ENCODE data around the gene TMCC2.

The TMCC2 gene

DNA sequence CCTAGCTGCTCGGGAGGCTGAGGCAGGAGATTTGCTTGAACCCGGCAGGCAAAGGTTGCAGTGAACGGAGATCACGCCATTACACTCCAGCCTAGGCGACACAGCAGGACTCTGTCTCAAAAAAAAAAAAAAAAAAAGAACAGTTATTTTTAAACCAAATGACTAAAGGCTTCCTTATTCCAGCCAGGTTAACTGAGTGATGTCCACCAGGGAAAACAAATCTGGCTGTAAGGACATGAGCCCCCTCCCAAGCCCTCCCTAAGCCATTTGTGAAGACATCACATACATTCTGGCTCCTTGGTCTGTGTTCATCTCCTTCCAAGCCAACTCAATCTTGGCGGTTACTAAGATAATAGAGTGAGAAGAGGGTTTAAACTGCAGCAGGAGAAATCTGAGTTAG lies 8.2 kb downstream of the TMCC2 start:
- TF ChIP-seq, protein P1, sequence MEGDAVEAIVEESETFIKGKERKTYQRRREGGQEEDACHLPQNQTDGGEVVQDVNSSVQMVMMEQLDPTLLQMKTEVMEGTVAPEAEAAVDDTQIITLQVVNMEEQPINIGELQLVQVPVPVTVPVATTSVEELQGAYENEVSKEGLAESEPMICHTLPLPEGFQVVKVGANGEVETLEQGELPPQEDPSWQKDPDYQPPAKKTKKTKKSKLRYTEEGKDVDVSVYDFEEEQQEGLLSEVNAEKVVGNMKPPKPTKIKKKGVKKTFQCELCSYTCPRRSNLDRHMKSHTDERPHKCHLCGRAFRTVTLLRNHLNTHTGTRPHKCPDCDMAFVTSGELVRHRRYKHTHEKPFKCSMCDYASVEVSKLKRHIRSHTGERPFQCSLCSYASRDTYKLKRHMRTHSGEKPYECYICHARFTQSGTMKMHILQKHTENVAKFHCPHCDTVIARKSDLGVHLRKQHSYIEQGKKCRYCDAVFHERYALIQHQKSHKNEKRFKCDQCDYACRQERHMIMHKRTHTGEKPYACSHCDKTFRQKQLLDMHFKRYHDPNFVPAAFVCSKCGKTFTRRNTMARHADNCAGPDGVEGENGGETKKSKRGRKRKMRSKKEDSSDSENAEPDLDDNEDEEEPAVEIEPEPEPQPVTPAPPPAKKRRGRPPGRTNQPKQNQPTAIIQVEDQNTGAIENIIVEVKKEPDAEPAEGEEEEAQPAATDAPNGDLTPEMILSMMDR (conservative IDR thresholded peaks at IDR 0.05; ENCODE audit: low read depth) = no peak
- ChIA-PET CTCF (interaction anchor here (2.5 kb wide), 1 partner anchor 21 kb away, joined by 10 read pairs; no protein-coding TSS in a partner anchor), POLR2A (ENCODE audit: low non-redundant PET) (no interaction called here)
- no peak overlapping the region for H3K27ac ChIP-seq
- DNase-seq (ENCODE audit: low spot score) = no peak

DNA sequence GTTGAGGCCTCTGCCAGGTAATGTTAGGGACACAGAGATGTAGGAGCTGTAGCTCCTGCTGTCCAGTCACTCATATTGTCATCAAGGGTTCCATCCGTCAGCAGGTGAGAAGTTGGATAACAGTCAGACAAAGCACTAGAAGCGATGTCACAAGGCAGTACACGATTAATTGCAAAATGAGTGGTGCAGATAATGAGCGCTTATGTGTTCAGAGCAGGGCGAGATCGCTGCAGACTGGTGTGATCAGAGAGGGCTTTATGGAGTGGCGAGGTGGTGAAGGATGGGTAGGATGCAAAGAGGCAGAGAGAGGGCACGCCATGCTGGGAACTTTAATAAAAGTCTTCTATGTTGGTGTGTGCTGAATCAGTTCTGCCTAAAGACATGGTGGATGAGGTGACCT lies 8.8 kb downstream of the TMCC2 start:
- TF ChIP-seq, protein P1 (conservative IDR thresholded peaks at IDR 0.05; ENCODE audit: low read depth) = no peak
- POLR2A ChIA-PET (ENCODE audit: low non-redundant PET) = no interaction called here

DNA sequence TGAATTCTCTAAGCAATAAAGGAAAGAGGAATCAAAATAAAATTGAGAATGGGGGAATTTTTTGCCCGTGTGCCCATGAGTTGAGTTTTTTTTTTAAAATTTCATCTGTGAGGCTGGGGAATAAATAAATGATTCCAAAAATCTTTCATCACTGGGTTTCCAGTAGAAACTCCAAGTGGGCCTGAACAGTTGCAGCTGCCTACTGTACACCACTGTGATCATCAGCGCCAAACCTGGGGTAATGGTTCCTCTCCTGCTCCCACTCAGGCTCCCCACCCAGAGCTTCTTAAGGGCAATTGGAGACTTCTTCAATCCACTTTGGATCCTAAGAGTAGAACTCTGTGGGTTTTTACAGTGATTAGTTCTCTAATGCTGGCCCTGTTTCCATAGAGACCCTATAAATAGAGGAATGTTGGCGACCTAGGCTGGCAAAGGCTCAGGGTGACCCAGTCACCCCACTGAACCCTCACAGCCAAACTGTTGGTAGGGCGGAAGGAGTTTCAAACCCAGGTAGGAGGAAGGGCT lies 9.3 kb downstream of the TMCC2 start:
- no peak for DNase-seq (ENCODE audit: low spot score)
- no peak overlapping the region for H3K27ac ChIP-seq
- ChIA-PET CTCF (no interaction called here), POLR2A (ENCODE audit: low non-redundant PET) (no interaction called here)
- TF ChIP-seq, protein P1 (conservative IDR thresholded peaks at IDR 0.05; ENCODE audit: low read depth) = no peak

More for the DNA sequence above, 8.8 kb downstream of the TMCC2 start:
- no peak overlapping the region for H3K27ac ChIP-seq
- CTCF ChIA-PET = no interaction called here
- DNase-seq (ENCODE audit: low spot score) = no peak

DNA sequence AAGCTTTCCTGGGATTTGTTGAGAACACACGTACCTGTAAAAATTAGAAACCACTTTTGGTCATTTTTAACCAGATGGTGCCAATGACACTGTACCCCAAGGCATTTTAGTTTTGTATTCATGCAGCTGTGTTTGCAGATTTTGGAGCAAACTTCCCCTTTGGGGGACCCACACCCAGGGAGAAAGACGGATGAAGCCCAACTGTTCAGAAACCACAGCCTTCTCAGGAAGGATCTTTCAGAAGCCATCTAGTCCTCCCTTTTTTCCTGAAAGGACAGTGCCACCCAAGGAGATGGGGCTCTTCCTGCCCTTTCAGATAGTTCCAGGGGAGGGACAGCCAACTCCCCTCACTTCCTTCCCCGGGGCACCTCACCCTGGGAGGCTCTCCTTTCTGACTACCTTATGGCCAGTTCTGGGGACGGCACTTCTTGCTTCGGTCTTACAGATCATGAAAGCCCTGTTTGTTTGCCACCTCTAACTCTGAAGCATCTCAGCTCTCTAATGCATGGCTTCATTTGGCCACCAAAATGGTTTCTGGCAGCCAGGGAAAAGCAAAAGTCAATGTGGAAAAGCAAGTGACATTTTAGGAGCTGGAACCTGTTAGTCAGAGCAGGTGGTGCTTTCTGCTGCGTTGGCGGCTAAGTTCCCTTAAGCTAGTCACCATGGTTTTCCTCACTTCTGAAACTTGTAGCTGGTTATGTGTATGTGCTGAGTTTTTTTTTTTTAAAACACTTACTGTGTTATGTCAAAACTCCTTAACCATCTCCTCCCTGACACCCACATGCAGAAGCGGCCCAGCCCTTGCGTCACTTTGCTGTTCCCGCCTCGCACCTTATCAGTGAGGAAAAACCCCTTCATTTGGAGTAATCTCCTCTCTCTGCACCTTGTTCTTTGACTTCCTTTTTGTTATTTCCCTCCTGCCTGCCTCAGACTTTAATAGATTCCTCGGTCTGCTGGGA lies 10.1 kb downstream of the TMCC2 start:
- DNase-seq (ENCODE audit: low spot score) = no peak
- no peak overlapping the region for H3K27ac ChIP-seq
- ChIA-PET POLR2A (ENCODE audit: low non-redundant PET) (no interaction called here), CTCF (interaction anchor here (0.6 to 3.6 kb wide), 3 partner anchors 8 to 42 kb away, joined by 4 to 30 read pairs (median 10); no protein-coding TSS in a partner anchor)
- TF ChIP-seq, protein P1 (conservative IDR thresholded peaks at IDR 0.05; ENCODE audit: low read depth) = no peak

DNA sequence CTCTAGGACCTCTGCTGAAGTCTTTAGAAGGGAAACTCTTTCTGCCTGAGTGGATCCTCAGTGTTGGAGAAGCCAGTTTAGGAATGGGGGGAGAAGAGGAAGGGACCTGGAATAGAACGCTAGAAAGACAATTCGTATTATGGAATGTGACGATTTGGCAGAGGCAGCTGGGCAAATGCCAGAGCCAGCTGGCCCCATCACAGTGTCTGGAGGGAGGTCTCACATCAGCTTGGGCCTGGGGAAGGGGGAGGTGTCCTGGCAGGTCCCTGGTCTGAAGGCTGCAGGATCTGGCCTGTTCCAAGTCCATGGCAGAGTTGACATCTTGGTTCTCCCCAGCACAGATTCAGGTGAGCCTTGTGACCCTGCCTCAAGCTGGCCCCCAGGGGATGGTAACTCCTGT lies 11.3 kb downstream of the TMCC2 start:
- ChIA-PET POLR2A (ENCODE audit: low non-redundant PET) (no interaction called here), CTCF (interaction anchor here (0.6 to 3.6 kb wide), 4 partner anchors 10 to 117 kb away, joined by 3 to 30 read pairs (median 6); partner anchors contain the start of gene RBBP5)
- no peak for DNase-seq (ENCODE audit: low spot score)
- H3K27ac ChIP-seq = no peak overlapping the region
- TF ChIP-seq, protein P1 (conservative IDR thresholded peaks at IDR 0.05; ENCODE audit: low read depth) = no peak

DNA sequence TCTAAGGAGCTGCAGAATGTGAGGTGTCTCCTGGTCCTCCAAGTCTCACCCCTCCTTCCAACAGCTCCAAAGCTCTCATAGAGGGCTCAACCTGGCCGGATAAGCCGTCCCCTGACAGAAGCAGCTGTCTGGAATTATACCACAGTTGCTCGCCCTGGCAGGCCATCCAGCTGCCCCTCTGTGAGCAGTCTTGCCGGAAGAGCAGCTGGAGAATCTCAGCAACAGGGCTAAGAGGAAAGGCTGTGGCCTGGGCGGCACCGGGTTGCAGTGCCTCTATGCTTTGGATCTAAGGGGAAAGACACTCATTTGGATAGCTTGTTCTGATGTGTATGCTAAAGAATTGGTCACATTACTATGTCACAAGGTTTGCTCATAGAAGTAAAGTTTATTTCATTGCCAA lies 12.4 kb downstream of the TMCC2 start:
- H3K27ac ChIP-seq = no peak overlapping the region
- DNase-seq (ENCODE audit: low spot score) = no peak
- TF ChIP-seq, protein P1 (conservative IDR thresholded peaks at IDR 0.05; ENCODE audit: low read depth) = no peak
- ChIA-PET POLR2A (ENCODE audit: low non-redundant PET) (no interaction called here), CTCF (interaction anchor here (0.7 to 3.6 kb wide), 4 partner anchors 10 to 278 kb away, joined by 4 to 30 read pairs (median 8); no protein-coding TSS in a partner anchor)
